ENCODE results near the gene KCND1. TPM values are rescaled to one million over a fixed set of nuclear protein-coding genes. Genes with fewer than 3 reads are reported as not detected.

The KCND1 gene
- total and polyA plus RNA-seq, 2 experiments from 2014 or later = 2.7 to 5.6 TPM

DNA sequence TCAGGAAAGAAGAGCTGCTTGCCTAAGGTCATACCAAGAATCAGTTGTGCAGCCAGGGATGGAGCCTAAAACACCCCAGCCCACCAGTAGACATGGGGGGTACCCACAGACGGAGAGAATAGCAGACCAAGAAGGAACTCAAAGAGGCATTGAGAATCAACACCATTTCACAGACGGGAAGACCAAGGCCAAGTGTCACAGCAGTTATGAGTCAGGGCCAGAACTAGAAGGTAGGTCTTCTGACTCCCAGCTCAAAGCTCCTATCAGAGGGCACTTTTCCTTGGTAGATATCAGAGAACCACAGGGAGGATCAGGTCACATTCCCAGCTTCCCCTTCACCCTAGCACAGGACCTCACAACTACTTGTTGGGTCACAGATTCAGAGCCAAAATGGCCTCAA is 28.7 kb downstream of the KCND1 start:
- Mint-ChIP-seq H3K4me1 (peaks cover 33% of the 10 kb centered on the region), H3K36me3 (ENCODE audit: low read depth) (peaks cover 34% of the 10 kb centered on the region), H3K27ac (no peak overlapping the region), H3K4me3 (no peak overlapping the region), H3K27me3 (ENCODE audit: insufficient read depth, low read depth, poor library complexity) (peaks cover 4% of the 10 kb centered on the region), H3K9me3 (no peaks in the 10 kb centered on the region; the same call in 2 of the 3 replicates)
- H3K36me3 ChIP-seq (ENCODE audit: insufficient read depth) = no peaks in the 10 kb centered on the region
- no peaks in the 10 kb centered on the region for H3F3A ChIP-seq (replicated peaks; ENCODE audit: low read depth)
- H2AFZ ChIP-seq = no peak overlapping the region
- H4K20me1 ChIP-seq (replicated peaks; ENCODE audit: insufficient read depth) = no peaks in the 10 kb centered on the region; the same call in 1 of the 2 replicates
- ATAC-seq = no peak
- no peak for DNase-seq (ENCODE audit: low spot score)
- H3K27ac ChIP-seq (ENCODE audit: low read depth) = no peak overlapping the region
- H3K79me2 ChIP-seq (replicated peaks; ENCODE audit: insufficient read depth) = peaks cover 51% of the 10 kb centered on the region
- H3K4me1 ChIP-seq (ENCODE audit: insufficient read depth) = peaks cover under 1% of the 10 kb centered on the region; the same call in 1 of the 2 replicates
- no peaks in the 10 kb centered on the region for H3K27me3 ChIP-seq (ENCODE audit: insufficient read depth)
- no peaks in the 10 kb centered on the region for H3K9me2 ChIP-seq (ENCODE audit: insufficient read depth)
- TF ChIP-seq, protein P1, sequence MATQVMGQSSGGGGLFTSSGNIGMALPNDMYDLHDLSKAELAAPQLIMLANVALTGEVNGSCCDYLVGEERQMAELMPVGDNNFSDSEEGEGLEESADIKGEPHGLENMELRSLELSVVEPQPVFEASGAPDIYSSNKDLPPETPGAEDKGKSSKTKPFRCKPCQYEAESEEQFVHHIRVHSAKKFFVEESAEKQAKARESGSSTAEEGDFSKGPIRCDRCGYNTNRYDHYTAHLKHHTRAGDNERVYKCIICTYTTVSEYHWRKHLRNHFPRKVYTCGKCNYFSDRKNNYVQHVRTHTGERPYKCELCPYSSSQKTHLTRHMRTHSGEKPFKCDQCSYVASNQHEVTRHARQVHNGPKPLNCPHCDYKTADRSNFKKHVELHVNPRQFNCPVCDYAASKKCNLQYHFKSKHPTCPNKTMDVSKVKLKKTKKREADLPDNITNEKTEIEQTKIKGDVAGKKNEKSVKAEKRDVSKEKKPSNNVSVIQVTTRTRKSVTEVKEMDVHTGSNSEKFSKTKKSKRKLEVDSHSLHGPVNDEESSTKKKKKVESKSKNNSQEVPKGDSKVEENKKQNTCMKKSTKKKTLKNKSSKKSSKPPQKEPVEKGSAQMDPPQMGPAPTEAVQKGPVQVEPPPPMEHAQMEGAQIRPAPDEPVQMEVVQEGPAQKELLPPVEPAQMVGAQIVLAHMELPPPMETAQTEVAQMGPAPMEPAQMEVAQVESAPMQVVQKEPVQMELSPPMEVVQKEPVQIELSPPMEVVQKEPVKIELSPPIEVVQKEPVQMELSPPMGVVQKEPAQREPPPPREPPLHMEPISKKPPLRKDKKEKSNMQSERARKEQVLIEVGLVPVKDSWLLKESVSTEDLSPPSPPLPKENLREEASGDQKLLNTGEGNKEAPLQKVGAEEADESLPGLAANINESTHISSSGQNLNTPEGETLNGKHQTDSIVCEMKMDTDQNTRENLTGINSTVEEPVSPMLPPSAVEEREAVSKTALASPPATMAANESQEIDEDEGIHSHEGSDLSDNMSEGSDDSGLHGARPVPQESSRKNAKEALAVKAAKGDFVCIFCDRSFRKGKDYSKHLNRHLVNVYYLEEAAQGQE (IDR thresholded peaks at IDR 0.05; ENCODE audit: unreplicated experiment) = no peak
- TF ChIP-seq NANOG (IDR thresholded peaks at IDR 0.05; ENCODE audit: borderline replicate concordance) (no peak), EZH2phosphoT487 (IDR thresholded peaks at IDR 0.05; ENCODE audit: unreplicated experiment) (no peak), ZNF331 (CRISPR knock-in tag; IDR thresholded peaks at IDR 0.05; ENCODE audit: low read depth) (no peak), EZH2 (IDR thresholded peaks at IDR 0.05; ENCODE audit: low read depth, unreplicated experiment) (no peak), CREB1 (CRISPR knock-in tag; IDR thresholded peaks at IDR 0.05; ENCODE audit: low read depth) (no peak), ZNF114 (CRISPR knock-in tag; IDR thresholded peaks at IDR 0.05) (no peak)
- TF ChIP-seq, protein P2, sequence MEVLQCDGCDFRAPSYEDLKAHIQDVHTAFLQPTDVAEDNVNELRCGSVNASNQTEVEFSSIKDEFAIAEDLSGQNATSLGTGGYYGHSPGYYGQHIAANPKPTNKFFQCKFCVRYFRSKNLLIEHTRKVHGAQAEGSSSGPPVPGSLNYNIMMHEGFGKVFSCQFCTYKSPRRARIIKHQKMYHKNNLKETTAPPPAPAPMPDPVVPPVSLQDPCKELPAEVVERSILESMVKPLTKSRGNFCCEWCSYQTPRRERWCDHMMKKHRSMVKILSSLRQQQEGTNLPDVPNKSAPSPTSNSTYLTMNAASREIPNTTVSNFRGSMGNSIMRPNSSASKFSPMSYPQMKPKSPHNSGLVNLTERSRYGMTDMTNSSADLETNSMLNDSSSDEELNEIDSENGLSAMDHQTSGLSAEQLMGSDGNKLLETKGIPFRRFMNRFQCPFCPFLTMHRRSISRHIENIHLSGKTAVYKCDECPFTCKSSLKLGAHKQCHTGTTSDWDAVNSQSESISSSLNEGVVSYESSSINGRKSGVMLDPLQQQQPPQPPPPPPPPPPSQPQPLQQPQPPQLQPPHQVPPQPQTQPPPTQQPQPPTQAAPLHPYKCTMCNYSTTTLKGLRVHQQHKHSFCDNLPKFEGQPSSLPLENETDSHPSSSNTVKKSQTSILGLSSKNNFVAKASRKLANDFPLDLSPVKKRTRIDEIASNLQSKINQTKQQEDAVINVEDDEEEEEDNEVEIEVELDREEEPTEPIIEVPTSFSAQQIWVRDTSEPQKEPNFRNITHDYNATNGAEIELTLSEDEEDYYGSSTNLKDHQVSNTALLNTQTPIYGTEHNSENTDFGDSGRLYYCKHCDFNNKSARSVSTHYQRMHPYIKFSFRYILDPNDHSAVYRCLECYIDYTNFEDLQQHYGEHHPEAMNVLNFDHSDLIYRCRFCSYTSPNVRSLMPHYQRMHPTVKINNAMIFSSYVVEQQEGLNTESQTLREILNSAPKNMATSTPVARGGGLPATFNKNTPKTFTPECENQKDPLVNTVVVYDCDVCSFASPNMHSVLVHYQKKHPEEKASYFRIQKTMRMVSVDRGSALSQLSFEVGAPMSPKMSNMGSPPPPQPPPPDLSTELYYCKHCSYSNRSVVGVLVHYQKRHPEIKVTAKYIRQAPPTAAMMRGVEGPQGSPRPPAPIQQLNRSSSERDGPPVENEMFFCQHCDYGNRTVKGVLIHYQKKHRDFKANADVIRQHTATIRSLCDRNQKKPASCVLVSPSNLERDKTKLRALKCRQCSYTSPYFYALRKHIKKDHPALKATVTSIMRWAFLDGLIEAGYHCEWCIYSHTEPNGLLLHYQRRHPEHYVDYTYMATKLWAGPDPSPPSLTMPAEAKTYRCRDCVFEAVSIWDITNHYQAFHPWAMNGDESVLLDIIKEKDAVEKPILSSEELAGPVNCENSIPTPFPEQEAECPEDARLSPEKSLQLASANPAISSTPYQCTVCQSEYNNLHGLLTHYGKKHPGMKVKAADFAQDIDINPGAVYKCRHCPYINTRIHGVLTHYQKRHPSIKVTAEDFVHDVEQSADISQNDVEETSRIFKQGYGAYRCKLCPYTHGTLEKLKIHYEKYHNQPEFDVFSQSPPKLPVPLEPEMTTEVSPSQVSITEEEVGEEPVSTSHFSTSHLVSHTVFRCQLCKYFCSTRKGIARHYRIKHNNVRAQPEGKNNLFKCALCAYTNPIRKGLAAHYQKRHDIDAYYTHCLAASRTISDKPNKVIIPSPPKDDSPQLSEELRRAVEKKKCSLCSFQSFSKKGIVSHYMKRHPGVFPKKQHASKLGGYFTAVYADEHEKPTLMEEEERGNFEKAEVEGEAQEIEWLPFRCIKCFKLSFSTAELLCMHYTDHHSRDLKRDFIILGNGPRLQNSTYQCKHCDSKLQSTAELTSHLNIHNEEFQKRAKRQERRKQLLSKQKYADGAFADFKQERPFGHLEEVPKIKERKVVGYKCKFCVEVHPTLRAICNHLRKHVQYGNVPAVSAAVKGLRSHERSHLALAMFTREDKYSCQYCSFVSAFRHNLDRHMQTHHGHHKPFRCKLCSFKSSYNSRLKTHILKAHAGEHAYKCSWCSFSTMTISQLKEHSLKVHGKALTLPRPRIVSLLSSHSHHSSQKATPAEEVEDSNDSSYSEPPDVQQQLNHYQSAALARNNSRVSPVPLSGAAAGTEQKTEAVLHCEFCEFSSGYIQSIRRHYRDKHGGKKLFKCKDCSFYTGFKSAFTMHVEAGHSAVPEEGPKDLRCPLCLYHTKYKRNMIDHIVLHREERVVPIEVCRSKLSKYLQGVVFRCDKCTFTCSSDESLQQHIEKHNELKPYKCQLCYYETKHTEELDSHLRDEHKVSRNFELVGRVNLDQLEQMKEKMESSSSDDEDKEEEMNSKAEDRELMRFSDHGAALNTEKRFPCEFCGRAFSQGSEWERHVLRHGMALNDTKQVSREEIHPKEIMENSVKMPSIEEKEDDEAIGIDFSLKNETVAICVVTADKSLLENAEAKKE (CRISPR knock-in tag; IDR thresholded peaks at IDR 0.05) = no peak
- TF ChIP-seq, protein P3, sequence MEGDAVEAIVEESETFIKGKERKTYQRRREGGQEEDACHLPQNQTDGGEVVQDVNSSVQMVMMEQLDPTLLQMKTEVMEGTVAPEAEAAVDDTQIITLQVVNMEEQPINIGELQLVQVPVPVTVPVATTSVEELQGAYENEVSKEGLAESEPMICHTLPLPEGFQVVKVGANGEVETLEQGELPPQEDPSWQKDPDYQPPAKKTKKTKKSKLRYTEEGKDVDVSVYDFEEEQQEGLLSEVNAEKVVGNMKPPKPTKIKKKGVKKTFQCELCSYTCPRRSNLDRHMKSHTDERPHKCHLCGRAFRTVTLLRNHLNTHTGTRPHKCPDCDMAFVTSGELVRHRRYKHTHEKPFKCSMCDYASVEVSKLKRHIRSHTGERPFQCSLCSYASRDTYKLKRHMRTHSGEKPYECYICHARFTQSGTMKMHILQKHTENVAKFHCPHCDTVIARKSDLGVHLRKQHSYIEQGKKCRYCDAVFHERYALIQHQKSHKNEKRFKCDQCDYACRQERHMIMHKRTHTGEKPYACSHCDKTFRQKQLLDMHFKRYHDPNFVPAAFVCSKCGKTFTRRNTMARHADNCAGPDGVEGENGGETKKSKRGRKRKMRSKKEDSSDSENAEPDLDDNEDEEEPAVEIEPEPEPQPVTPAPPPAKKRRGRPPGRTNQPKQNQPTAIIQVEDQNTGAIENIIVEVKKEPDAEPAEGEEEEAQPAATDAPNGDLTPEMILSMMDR (conservative IDR thresholded peaks at IDR 0.05; ENCODE audit: low read depth in 2 of 2) = no peak
- no peak overlapping the region for H3K4me2 ChIP-seq
- no peak overlapping the region for H3K4me3 ChIP-seq
